ENCODE results near the gene TMCC1.

DNA sequence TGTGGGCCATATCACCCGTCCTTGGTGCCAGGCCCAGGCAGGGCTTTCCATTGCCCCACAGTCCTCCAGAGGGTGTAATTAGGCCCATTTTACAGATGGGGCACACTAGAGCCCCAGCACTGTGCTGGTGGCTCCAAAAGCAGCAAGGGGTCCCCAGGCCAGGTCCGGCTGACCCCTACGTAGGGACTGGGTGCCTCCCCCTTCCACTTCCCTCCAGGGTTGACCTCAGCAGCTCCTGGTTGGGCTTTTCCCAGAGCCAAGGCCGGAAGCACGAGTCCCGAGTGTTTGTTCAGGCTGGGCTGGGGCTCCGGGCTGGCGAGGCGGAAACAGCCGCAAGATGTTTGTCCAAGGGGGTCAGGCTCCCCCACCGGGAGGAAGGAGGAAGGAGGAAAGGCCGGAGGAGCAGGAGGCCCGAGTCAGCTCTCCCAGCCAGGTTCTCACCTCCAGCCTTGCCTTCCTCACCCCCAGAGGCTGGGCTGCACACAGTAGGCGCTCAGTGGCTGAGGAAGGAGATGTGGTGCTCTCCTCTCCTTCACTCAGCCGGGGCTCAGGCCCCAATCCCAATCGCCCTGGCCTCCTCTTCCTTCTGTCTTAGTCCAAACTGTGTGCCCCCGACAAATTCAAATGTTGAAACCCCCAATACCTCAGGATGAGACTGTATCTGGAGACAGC is 269.9 kb downstream of the TMCC1 start:
- TF ChIP-seq POLR2AphosphoS5 (IDR thresholded peaks at IDR 0.05; ENCODE audit: low read depth, low read length) (no peak), TAF1 (IDR thresholded peaks at IDR 0.05; ENCODE audit: borderline replicate concordance, insufficient read depth, low read length) (no peak)
